Measurements from ENCODE around the gene SHB. TPM values are rescaled to one million over a fixed set of nuclear protein-coding genes. Genes with fewer than 3 reads are reported as not detected.

The SHB gene
- total RNA-seq, 1 donor from 2014 or later: 20.9 TPM

- Histone ChIP-seq H3K4me1 (peaks cover 59% of the 10 kb centered on the region), H3K9me3 (no peaks in the 10 kb centered on the region), H3K27ac (no peak overlapping the region), H3K27me3 (no peaks in the 10 kb centered on the region), H3K36me3 (no peaks in the 10 kb centered on the region), H3K4me3 (no peak overlapping the region)
- no peak for DNase-seq (ENCODE audit: extremely low spot score in 2 of 2)
- intact Hi-C loops (cut with DNase I): no loop called here
- no peak for TF ChIP-seq CTCF (IDR thresholded peaks at IDR 0.05)
- no peak for TF ChIP-seq POLR2A (IDR thresholded peaks at IDR 0.05)
- TF ChIP-seq POLR2AphosphoS5 (IDR thresholded peaks at IDR 0.05; ENCODE audit: insufficient read depth in 1 of 2, low read depth in 1 of 2): peak; percentile 7 to 60
Measured at GRCh38 chr9:37963936-37964739, 104.9 kb downstream of the SHB start.

- H3K36me3 ChIP-seq: no peaks in the 10 kb centered on the region
- intact Hi-C loops (cut with DNase I): no loop called here
- no peak for TF ChIP-seq POLR2A (IDR thresholded peaks at IDR 0.05)
- TF ChIP-seq POLR2AphosphoS5 (IDR thresholded peaks at IDR 0.05; ENCODE audit: insufficient read depth in 1 of 2, low read depth in 1 of 2): no peak
- TF ChIP-seq CTCF (IDR thresholded peaks at IDR 0.05): no peak
- DNase-seq (ENCODE audit: extremely low spot score in 2 of 2): no peak
- no peak overlapping the region for H3K4me3 ChIP-seq
- peaks cover 31% of the 10 kb centered on the region for H3K4me1 ChIP-seq
- H3K9me3 ChIP-seq: no peaks in the 10 kb centered on the region
- H3K27me3 ChIP-seq: no peaks in the 10 kb centered on the region
- H3K27ac ChIP-seq: no peak overlapping the region
Measured at GRCh38 chr9:37961351-37961750, 107.7 kb downstream of the SHB start.

GRCh38 chr9:37960631-37961030 is 108.4 kb downstream of the SHB start:
- H3K27me3 ChIP-seq: no peaks in the 10 kb centered on the region
- DNase-seq (ENCODE audit: extremely low spot score in 2 of 2): no peak
- TF ChIP-seq POLR2AphosphoS5 (IDR thresholded peaks at IDR 0.05; ENCODE audit: insufficient read depth in 1 of 2, low read depth in 1 of 2) (no peak), POLR2A (IDR thresholded peaks at IDR 0.05) (no peak), CTCF (IDR thresholded peaks at IDR 0.05) (no peak)
- H3K4me3 ChIP-seq: no peak overlapping the region
- no peaks in the 10 kb centered on the region for H3K9me3 ChIP-seq
- H3K27ac ChIP-seq: no peak overlapping the region
- peaks cover 25% of the 10 kb centered on the region for H3K4me1 ChIP-seq
- intact Hi-C loops (cut with DNase I): no loop called here
- H3K36me3 ChIP-seq: no peaks in the 10 kb centered on the region

- TF ChIP-seq POLR2AphosphoS5 (IDR thresholded peaks at IDR 0.05; ENCODE audit: insufficient read depth in 1 of 2, low read depth in 1 of 2): no peak
- TF ChIP-seq CTCF (IDR thresholded peaks at IDR 0.05): no peak
- TF ChIP-seq POLR2A (IDR thresholded peaks at IDR 0.05): no peak
- intact Hi-C loops (cut with DNase I): no loop called here
Measured at GRCh38 chr9:37959976-37960375, 109.1 kb downstream of the SHB start.

GRCh38 chr9:37958154-37958553 is 110.9 kb downstream of the SHB start:
- H3K4me1 ChIP-seq: peaks cover 15% of the 10 kb centered on the region
- no peak overlapping the region for H3K27ac ChIP-seq
- H3K9me3 ChIP-seq: no peaks in the 10 kb centered on the region
- H3K36me3 ChIP-seq: no peaks in the 10 kb centered on the region
- no peak for DNase-seq (ENCODE audit: extremely low spot score in 2 of 2)
- intact Hi-C loops (cut with DNase I): no loop called here
- TF ChIP-seq CTCF (IDR thresholded peaks at IDR 0.05): no peak
- TF ChIP-seq POLR2A (IDR thresholded peaks at IDR 0.05): no peak
- TF ChIP-seq POLR2AphosphoS5 (IDR thresholded peaks at IDR 0.05; ENCODE audit: insufficient read depth in 1 of 2, low read depth in 1 of 2): no peak
- H3K27me3 ChIP-seq: no peaks in the 10 kb centered on the region
- H3K4me3 ChIP-seq: no peak overlapping the region

More at GRCh38 chr9:37959976-37960375, 109.1 kb downstream of the SHB start:
- H3K4me1 ChIP-seq: peaks cover 19% of the 10 kb centered on the region
- H3K27ac ChIP-seq: no peak overlapping the region
- H3K27me3 ChIP-seq: no peaks in the 10 kb centered on the region
- DNase-seq (ENCODE audit: extremely low spot score in 2 of 2): no peak
- H3K9me3 ChIP-seq: no peaks in the 10 kb centered on the region
- no peak overlapping the region for H3K4me3 ChIP-seq
- H3K36me3 ChIP-seq: no peaks in the 10 kb centered on the region
